Ovary (tissue), 9 donors: ENCODE results near the gene DENND2A. TPM values are rescaled to one million over a fixed set of nuclear protein-coding genes. Genes with fewer than 3 reads are reported as not detected.
"Not testable (repeated sequence)": the region's sequence is repeated elsewhere in the genome, so short reads cannot be mapped to it uniquely, and the experiment has no call there.

Experiments
- DNase-seq, 5 donors: peaks; one replicate each; pipeline ENCODE4 v3.0.0-alpha.2; 2019 to 2020
- H3K27ac ChIP-seq, 2 donors: fragments of 200-600 bp; one replicate each; pipeline versions ENCODE4 v1.5.1 to v1.8.0; 2019 to 2022
- H3K27me3 ChIP-seq: fragments of 200-600 bp; one replicate; pipeline ENCODE4 v1.8.0; 2022
- H3K36me3 ChIP-seq: fragments of 200-600 bp; sonication (generic); one replicate; pipeline ENCODE4 v1.5.1; 2019
- H3K4me1 ChIP-seq: one replicate; pipeline ENCODE4 v1.8.1; 2013; ENCODE audit warnings: mild to moderate bottlenecking, moderate library complexity; ENCODE audit not compliant: insufficient read depth
- H3K4me3 ChIP-seq: fragments of 200-600 bp; sonication (generic); one replicate; pipeline ENCODE4 v1.5.1; 2017
- H3K9me3 ChIP-seq, 2 donors: fragments of 200-600 bp in 1 of 2; sonication (generic) in 1 of 2; one replicate each; pipeline versions ENCODE4 v1.5.1 to v1.8.1; 2013 to 2019; ENCODE audit warnings: mild to moderate bottlenecking in 1 of 2, moderate library complexity in 1 of 2
- CTCF ChIP-seq, 3 donors: fragments of 450-650 bp in 2 of 3; fragments of 200-600 bp in 1 of 3; IDR thresholded peaks; one replicate each; pipeline versions ENCODE4 v1.5.1 to v1.8.0; 2016 to 2022; ENCODE audit warnings: antibody characterized with exemption in 3 of 3, mild to moderate bottlenecking in 1 of 3
- EP300 ChIP-seq: sonication (generic); formaldehyde crosslinking; IDR thresholded peaks from one replicate; pipeline ENCODE4 v1.6.1; 2017; ENCODE audit warnings: antibody characterized with exemption
- POLR2A ChIP-seq: fragments of 450-650 bp; IDR thresholded peaks from one replicate; pipeline ENCODE4 v1.6.1; 2017; ENCODE audit warnings: antibody characterized with exemption, mild to moderate bottlenecking, moderate library complexity
- WGBS, 3 donors: extraction: QIAGEN DNeasy Blood & Tissue Kit in 1 of 3; methylation state at CpG; one replicate each; pipeline versions ENCODE4 v1.1.5 to v1.1.7; 2013 to 2017; 5-methylcytosine and 5-hydroxymethylcytosine counted together
- intact Hi-C, 4 donors: fragments of 100-400 bp; cut with DNase I; formaldehyde crosslinking; loops; one replicate each; pipeline versions ENCODE4 v1.11.0 to v1.15.1; 2022 to 2023
- polyA plus RNA-seq, 2 donors: library from polyadenylated mRNA; stranded (reverse); fragments of 200-250 nt in 1 of 2; fragments of 350-450 nt in 1 of 2; fragmentation: Illumina TruSeq in 1 of 2; extraction: RNeasy Lipid Tissue Mini Kit (QIAGEN cat#74804) in 1 of 2; gene quantifications; one replicate each; pipeline ENCODE4 v1.2.3, GENCODE V29; 2013 to 2014
- total RNA-seq, 7 donors: library from RNA; depleted of rRNA in 2 of 7; stranded (reverse); fragments of >200 nt in 2 of 7; fragmentation: NEBNext Ultra II Directional in 3 of 7; extraction: Animal tissue kit (Norgen Biotek cat#: 25700) in 3 of 7; gene quantifications; one replicate each; pipeline versions ENCODE4 v1.1.0 to v1.2.4, GENCODE V29; 2016 to 2023
- donor health status: DM: no; HTN: no; CAD: no; lungs with moderate emphysema.
- donor health status: DM: no; HTN: no; CAD: no.
- donor health status: Bipolar disorder and iron deficiency.
- donor health status: DM: yes; HTN: yes; CAD: no.
- donor health status: DM: no; HTN: no; CAD: no.
- donor health status: DM: yes; HTN: yes; CAD: no.

The DENND2A gene
- total and polyA plus RNA-seq, 9 donors: 9.8 to 61.8 (median 36.1) TPM

- H3K9me3 ChIP-seq: no peaks in the 10 kb centered on the region
- H3K27ac ChIP-seq: no peak overlapping the region
- H3K36me3 ChIP-seq: no peaks in the 10 kb centered on the region
- H3K27me3 ChIP-seq: no peaks in the 10 kb centered on the region
- intact Hi-C loops: no loop called here
- peaks cover 12% of the 10 kb centered on the region for H3K4me1 ChIP-seq
- no peak for TF ChIP-seq POLR2A
- no peak for TF ChIP-seq EP300
- no peak for TF ChIP-seq CTCF (IDR thresholded peaks at IDR 0.05)
- DNase-seq: no peak
- H3K4me3 ChIP-seq: no peak overlapping the region
- WGBS, 3 donors: 63 to 79% (median 65%) methylated on average over 11 of the region's 11 CpGs
These were observed 16.0 kb downstream of the DENND2A start for GRCh38 chr7:140624392-140625191.

DNA sequence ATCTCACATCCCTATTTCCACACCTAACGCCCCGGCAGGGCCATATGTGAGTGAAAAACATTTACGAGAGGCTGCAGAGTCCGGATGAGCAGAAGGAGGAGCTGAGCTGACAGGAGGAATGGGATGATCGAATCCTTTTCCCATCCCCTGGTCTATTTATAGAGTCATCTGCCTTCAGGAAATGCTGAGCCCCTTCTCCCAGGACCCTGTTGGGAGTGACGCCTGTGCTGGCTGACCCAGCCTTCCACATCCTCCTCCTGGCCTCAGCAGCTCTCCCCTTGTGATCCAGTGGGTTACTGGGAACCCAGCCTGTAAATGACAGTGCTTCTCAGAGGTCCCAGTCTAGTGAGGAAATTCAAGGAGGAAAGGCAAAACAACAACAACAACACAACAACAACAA lies 16.6 kb downstream of the DENND2A start:
- TF ChIP-seq EP300 (no peak), POLR2A (no peak), CTCF (IDR thresholded peaks at IDR 0.05) (no peak)
- WGBS, 3 donors: 57 to 76% (median 66%) methylated on average over 6 of the region's 6 CpGs
- intact Hi-C loops: no loop called here
- no peaks in the 10 kb centered on the region for H3K9me3 ChIP-seq
- DNase-seq: no peak
- no peaks in the 10 kb centered on the region for H3K27me3 ChIP-seq
- no peak overlapping the region for H3K4me3 ChIP-seq
- H3K4me1 ChIP-seq: peaks cover 12% of the 10 kb centered on the region
- no peak overlapping the region for H3K27ac ChIP-seq
- H3K36me3 ChIP-seq: no peaks in the 10 kb centered on the region

- no peaks in the 10 kb centered on the region for H3K27me3 ChIP-seq
- H3K4me3 ChIP-seq: no peak overlapping the region
- no peak for DNase-seq
- intact Hi-C loops: no loop called here
- H3K27ac ChIP-seq: no peak overlapping the region
- TF ChIP-seq POLR2A (no peak), EP300 (no peak), CTCF (IDR thresholded peaks at IDR 0.05) (no peak)
- no peaks in the 10 kb centered on the region for H3K36me3 ChIP-seq
- 45 to 48% (median 47%) methylated on average over 7 of the region's 7 CpGs for WGBS, 3 donors
- H3K9me3 ChIP-seq: no peaks in the 10 kb centered on the region
- peaks cover 5% of the 10 kb centered on the region for H3K4me1 ChIP-seq
These were observed 19.1 kb downstream of the DENND2A start for GRCh38 chr7:140621401-140622021.

DNA sequence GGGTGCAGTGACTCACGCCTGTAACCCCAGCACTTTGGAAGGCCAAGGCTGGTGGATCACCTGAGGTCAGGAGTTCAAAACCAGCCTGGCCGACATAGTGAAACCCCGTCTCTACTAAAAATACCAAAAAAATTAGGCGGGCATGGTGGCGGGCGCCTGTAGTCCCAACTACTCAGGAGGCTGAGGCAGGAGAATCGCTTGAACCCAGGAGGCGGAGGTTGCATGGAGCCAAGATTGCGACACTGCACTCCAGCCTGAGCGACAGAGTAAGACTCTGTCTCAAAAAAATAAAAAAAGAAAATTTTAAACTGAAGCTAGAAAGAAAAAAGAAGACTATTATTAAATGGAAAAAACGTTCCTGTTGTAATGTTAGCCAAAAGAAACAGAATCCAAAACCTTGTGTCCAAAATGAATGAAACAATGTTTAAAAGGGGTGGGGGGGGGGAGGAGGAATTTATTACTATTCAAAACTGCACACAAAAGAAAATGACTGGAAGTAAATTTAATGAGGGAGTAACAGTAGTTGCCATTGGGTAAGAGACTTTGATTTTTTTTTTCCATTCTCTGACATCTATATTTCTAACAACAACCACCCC lies 20.6 kb downstream of the DENND2A start:
- H3K9me3 ChIP-seq, H3K4me3 ChIP-seq, H3K4me1 ChIP-seq, H3K36me3 ChIP-seq, H3K27me3 ChIP-seq, intact Hi-C loops, DNase-seq, H3K27ac ChIP-seq: not testable (repeated sequence)
- WGBS, 3 donors: 82 to 91% (median 89%) methylated on average over 11 of the region's 11 CpGs

DNA sequence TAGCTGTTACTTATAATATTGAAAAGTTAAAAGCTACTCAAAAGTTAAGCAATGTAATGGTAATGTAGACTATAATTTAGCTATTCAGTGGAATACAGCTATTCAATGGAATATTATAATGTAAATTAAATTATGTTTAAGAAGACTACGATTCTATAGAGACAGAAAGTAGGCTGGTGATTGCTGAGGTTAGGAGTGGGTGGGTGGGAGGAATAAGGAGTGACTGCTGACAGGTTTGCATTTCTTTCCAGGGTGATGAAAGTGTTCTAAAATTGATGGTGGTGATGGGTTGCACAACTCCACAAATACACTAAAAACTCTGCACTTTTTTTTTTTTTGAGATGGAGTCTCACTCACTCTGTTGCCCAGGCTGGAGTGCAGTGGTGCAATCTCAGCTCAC lies 21.4 kb downstream of the DENND2A start:
- H3K27ac ChIP-seq: no peak overlapping the region
- TF ChIP-seq CTCF (IDR thresholded peaks at IDR 0.05) (no peak), EP300 (no peak), POLR2A (no peak)
- no peak for DNase-seq
- no peaks in the 10 kb centered on the region for H3K27me3 ChIP-seq
- no peaks in the 10 kb centered on the region for H3K9me3 ChIP-seq
- no peaks in the 10 kb centered on the region for H3K36me3 ChIP-seq
- WGBS, 3 donors: 70 to 90% (median 70%) methylated on average over 1 of the region's 1 CpG
- intact Hi-C loops: no loop called here
- no peak overlapping the region for H3K4me3 ChIP-seq
- no peaks in the 10 kb centered on the region for H3K4me1 ChIP-seq
